ENCODE measurements around the gene SCAP. TPM values are rescaled to one million over a fixed set of nuclear protein-coding genes. Genes with fewer than 3 reads are reported as not detected.
"Not testable (repeated sequence)": the region's sequence is repeated elsewhere in the genome, so short reads cannot be mapped to it uniquely, and the experiment has no call there.

The SCAP gene
- total RNA-seq, 1 donor from 2014 or later = 67.4 TPM

- no peak for TF ChIP-seq CTCF (IDR thresholded peaks at IDR 0.05; ENCODE audit: insufficient read depth, low read length, poor library complexity, severe bottlenecking)
- Histone ChIP-seq H3K36me3 (ENCODE audit: control insufficient read depth, insufficient read depth, low read length) (no peaks in the 10 kb centered on the region), H3K4me3 (ENCODE audit: low read depth, low read length) (no peak overlapping the region), H3K27me3 (ENCODE audit: control insufficient read depth, insufficient read depth, low read length) (no peaks in the 10 kb centered on the region)
- DNase-seq (ENCODE audit: low read depth) = no peak
These were observed 11.2 kb downstream of the SCAP start for GRCh38 chr3:47464588-47464987.

GRCh38 chr3:47459534-47460085 lies 16.1 kb downstream of the SCAP start:
- not testable (repeated sequence) for H3K27me3 ChIP-seq (ENCODE audit: control insufficient read depth, insufficient read depth, low read length); H3K36me3 ChIP-seq (ENCODE audit: control insufficient read depth, insufficient read depth, low read length); H3K4me3 ChIP-seq (ENCODE audit: low read depth, low read length); DNase-seq (ENCODE audit: low read depth)

DNA sequence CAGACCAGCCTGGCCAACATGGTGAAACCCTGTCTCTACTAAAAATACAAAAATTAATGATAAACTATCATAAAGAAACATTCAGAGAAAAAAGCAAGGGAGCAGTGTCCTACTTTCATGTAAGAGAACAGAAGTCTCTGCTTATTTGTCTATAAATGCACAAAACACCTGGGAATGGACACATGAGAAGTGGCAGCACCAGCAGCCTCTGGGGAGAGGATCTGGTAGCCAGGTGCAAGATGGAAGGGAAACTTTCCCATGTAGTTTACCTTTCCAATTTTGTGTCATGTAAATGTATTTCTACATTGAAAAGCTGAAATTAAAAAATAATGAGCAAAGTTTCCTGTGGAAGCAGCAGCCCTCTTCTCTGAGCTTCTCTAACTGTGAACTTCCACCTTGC lies 18.8 kb downstream of the SCAP start:
- no peak for TF ChIP-seq CTCF (IDR thresholded peaks at IDR 0.05; ENCODE audit: insufficient read depth, low read length, poor library complexity, severe bottlenecking)
- Histone ChIP-seq H3K36me3 (ENCODE audit: control insufficient read depth, insufficient read depth, low read length) (no peaks in the 10 kb centered on the region), H3K27me3 (ENCODE audit: control insufficient read depth, insufficient read depth, low read length) (no peaks in the 10 kb centered on the region), H3K4me3 (ENCODE audit: low read depth, low read length) (no peak overlapping the region)
- no peak for DNase-seq (ENCODE audit: low read depth)

- H3K4me3 ChIP-seq (ENCODE audit: low read depth, low read length) = no peak overlapping the region
- no peak for DNase-seq (ENCODE audit: low read depth)
- TF ChIP-seq CTCF (IDR thresholded peaks at IDR 0.05; ENCODE audit: insufficient read depth, low read length, poor library complexity, severe bottlenecking) = no peak
- no peaks in the 10 kb centered on the region for H3K36me3 ChIP-seq (ENCODE audit: control insufficient read depth, insufficient read depth, low read length)
- H3K27me3 ChIP-seq (ENCODE audit: control insufficient read depth, insufficient read depth, low read length) = no peaks in the 10 kb centered on the region
These were observed 19.8 kb downstream of the SCAP start for GRCh38 chr3:47455806-47456452.

GRCh38 chr3:47452453-47453215 lies 23.1 kb downstream of the SCAP start:
- Histone ChIP-seq H3K4me3 (ENCODE audit: low read depth, low read length) (no peak overlapping the region), H3K27me3 (ENCODE audit: control insufficient read depth, insufficient read depth, low read length) (no peaks in the 10 kb centered on the region), H3K36me3 (ENCODE audit: control insufficient read depth, insufficient read depth, low read length) (no peaks in the 10 kb centered on the region)
- no peak for DNase-seq (ENCODE audit: low read depth)
- TF ChIP-seq CTCF (IDR thresholded peaks at IDR 0.05; ENCODE audit: insufficient read depth, low read length, poor library complexity, severe bottlenecking) = no peak

GRCh38 chr3:47444103-47444502 lies 31.6 kb downstream of the SCAP start:
- TF ChIP-seq CTCF (IDR thresholded peaks at IDR 0.05; ENCODE audit: insufficient read depth, low read length, poor library complexity, severe bottlenecking) = no peak
- Histone ChIP-seq H3K27me3 (ENCODE audit: control insufficient read depth, insufficient read depth, low read length) (no peaks in the 10 kb centered on the region), H3K36me3 (ENCODE audit: control insufficient read depth, insufficient read depth, low read length) (no peaks in the 10 kb centered on the region), H3K4me3 (ENCODE audit: low read depth, low read length) (no peak overlapping the region)
- DNase-seq (ENCODE audit: low read depth) = no peak
